ENCODE data around the gene MYL5. TPM values are rescaled to one million over a fixed set of nuclear protein-coding genes. Genes with fewer than 3 reads are reported as not detected.

MYL5 gene
- total RNA-seq, 2 experiments from 2014 or later, result 11.6 to 19.3 TPM

- peak; percentile 71 for ATAC-seq
- Mint-ChIP-seq H3K9me3 (ENCODE audit: insufficient read depth) (no peaks in the 10 kb centered on the region), H3K36me3 (ENCODE audit: low read depth) (no peaks in the 10 kb centered on the region), H3K27me3 (ENCODE audit: low read depth) (no peaks in the 10 kb centered on the region), H3K4me3 (peak overlapping the region; percentile 64), H3K4me1 (ENCODE audit: low read depth) (peaks cover 20% of the 10 kb centered on the region), H3K27ac (peak overlapping the region; percentile 74)
- CTCF ChIA-PET, result no interaction called here
- POLR2A ChIA-PET, result interaction anchor here (0.7 kb wide), 2 partner anchors 9 to 22 kb away, joined by 3 read pairs; no protein-coding TSS in a partner anchor
- peak; percentile 81 for DNase-seq
Observed at GRCh38 chr4:680928-681645, 6.7 kb downstream of the MYL5 start.

GRCh38 chr4:681736-682451, 7.6 kb downstream of the MYL5 start:
- ChIA-PET CTCF (no interaction called here), POLR2A (interaction anchor here (0.7 to 0.9 kb wide), 2 partner anchors 8 to 9 kb away, joined by 3 read pairs; partner anchors contain the start of genes ATP5ME and MYL5)
- no peak overlapping the region for H3K4me3 Mint-ChIP-seq
- H3K4me1 Mint-ChIP-seq (ENCODE audit: low read depth), result peaks cover 20% of the 10 kb centered on the region
- no peaks in the 10 kb centered on the region for H3K27me3 Mint-ChIP-seq (ENCODE audit: low read depth)
- H3K36me3 Mint-ChIP-seq (ENCODE audit: low read depth), result no peaks in the 10 kb centered on the region
- DNase-seq, result peak; percentile 62
- H3K9me3 Mint-ChIP-seq (ENCODE audit: insufficient read depth), result no peaks in the 10 kb centered on the region
- peak; percentile 21 for ATAC-seq
- H3K27ac Mint-ChIP-seq, result no peak overlapping the region

- Mint-ChIP-seq H3K27ac (no peak overlapping the region), H3K27me3 (ENCODE audit: low read depth) (peaks cover under 1% of the 10 kb centered on the region), H3K9me3 (ENCODE audit: insufficient read depth) (no peaks in the 10 kb centered on the region), H3K4me1 (ENCODE audit: low read depth) (peaks cover 20% of the 10 kb centered on the region), H3K4me3 (no peak overlapping the region), H3K36me3 (ENCODE audit: low read depth) (no peaks in the 10 kb centered on the region)
- POLR2A ChIA-PET, result interaction anchor here (0.7 to 0.9 kb wide), 2 partner anchors 8 to 10 kb away, joined by 3 read pairs; partner anchors contain the start of genes ATP5ME and MYL5
- CTCF ChIA-PET, result no interaction called here
- DNase-seq (no peak), ATAC-seq (no peak)
Observed at GRCh38 chr4:682490-683172, 8.3 kb downstream of the MYL5 start.

GRCh38 chr4:683247-683897, 9.0 kb downstream of the MYL5 start:
- peaks cover 5% of the 10 kb centered on the region for H3K27me3 Mint-ChIP-seq (ENCODE audit: low read depth)
- H3K4me3 Mint-ChIP-seq, result no peak overlapping the region
- H3K36me3 Mint-ChIP-seq (ENCODE audit: low read depth), result no peaks in the 10 kb centered on the region
- ChIA-PET POLR2A (no interaction called here), CTCF (interaction anchor here (0.5 to 2.0 kb wide), 6 partner anchors 9 to 303 kb away, joined by 3 to 9 read pairs (median 3); partner anchors contain the start of genes ATP5ME, IDUA and MYL5)
- no peak overlapping the region for H3K27ac Mint-ChIP-seq
- no peaks in the 10 kb centered on the region for H3K9me3 Mint-ChIP-seq (ENCODE audit: insufficient read depth)
- DNase-seq (no peak), ATAC-seq (no peak)
- H3K4me1 Mint-ChIP-seq (ENCODE audit: low read depth), result peaks cover 20% of the 10 kb centered on the region

GRCh38 chr4:683982-684622, 9.8 kb downstream of the MYL5 start:
- ChIA-PET CTCF (interaction anchor here (0.5 to 2.0 kb wide), 7 partner anchors 8 to 303 kb away, joined by 3 to 9 read pairs (median 3); partner anchors contain the start of genes ATP5ME, IDUA and MYL5), POLR2A (interaction anchor here (1.2 kb wide), 1 partner anchor 97 kb away, joined by 3 read pairs; no protein-coding TSS in a partner anchor)
- Mint-ChIP-seq H3K4me3 (no peak overlapping the region), H3K4me1 (ENCODE audit: low read depth) (peaks cover 20% of the 10 kb centered on the region), H3K9me3 (ENCODE audit: insufficient read depth) (no peaks in the 10 kb centered on the region), H3K27me3 (ENCODE audit: low read depth) (peaks cover 5% of the 10 kb centered on the region), H3K27ac (no peak overlapping the region), H3K36me3 (ENCODE audit: low read depth) (no peaks in the 10 kb centered on the region)
- DNase-seq, result peak; percentile 62
- ATAC-seq, result peak; percentile 21

GRCh38 chr4:684623-685327, 10.4 kb downstream of the MYL5 start:
- Mint-ChIP-seq H3K27ac (no peak overlapping the region), H3K4me3 (no peak overlapping the region), H3K27me3 (ENCODE audit: low read depth) (peaks cover 5% of the 10 kb centered on the region), H3K9me3 (ENCODE audit: insufficient read depth) (no peaks in the 10 kb centered on the region), H3K36me3 (ENCODE audit: low read depth) (no peaks in the 10 kb centered on the region), H3K4me1 (ENCODE audit: low read depth) (peaks cover 21% of the 10 kb centered on the region)
- no peak for DNase-seq
- ChIA-PET POLR2A (interaction anchor here (1.2 kb wide), 1 partner anchor 97 kb away, joined by 3 read pairs; no protein-coding TSS in a partner anchor), CTCF (interaction anchor here (1.0 to 2.0 kb wide), 2 partner anchors 11 to 12 kb away, joined by 4 to 5 read pairs; partner anchors contain the start of genes ATP5ME and MYL5)
- ATAC-seq, result no peak

- Mint-ChIP-seq H3K4me1 (ENCODE audit: low read depth) (peaks cover 18% of the 10 kb centered on the region), H3K4me3 (no peak overlapping the region), H3K36me3 (ENCODE audit: low read depth) (no peaks in the 10 kb centered on the region), H3K27ac (no peak overlapping the region), H3K9me3 (ENCODE audit: insufficient read depth) (no peaks in the 10 kb centered on the region), H3K27me3 (ENCODE audit: low read depth) (peaks cover 12% of the 10 kb centered on the region)
- DNase-seq (no peak), ATAC-seq (no peak)
- ChIA-PET POLR2A (interaction anchor here (1.2 to 2.1 kb wide), 2 partner anchors 11 to 96 kb away, joined by 3 to 6 read pairs; partner anchors contain the start of gene MYL5), CTCF (no interaction called here)
Observed at GRCh38 chr4:685679-686412, 11.5 kb downstream of the MYL5 start.

- peaks cover 17% of the 10 kb centered on the region for H3K4me1 Mint-ChIP-seq (ENCODE audit: low read depth)
- no peaks in the 10 kb centered on the region for H3K36me3 Mint-ChIP-seq (ENCODE audit: low read depth)
- ATAC-seq (no peak), DNase-seq (no peak)
- peaks cover 12% of the 10 kb centered on the region for H3K27me3 Mint-ChIP-seq (ENCODE audit: low read depth)
- ChIA-PET POLR2A (interaction anchor here (2.1 kb wide), 1 partner anchor 12 kb away, joined by 6 read pairs; the partner anchor contains the start of gene MYL5), CTCF (interaction anchor here (1.1 kb wide), 1 partner anchor 11 kb away, joined by 4 read pairs; no protein-coding TSS in a partner anchor)
- H3K4me3 Mint-ChIP-seq, result no peak overlapping the region
- no peak overlapping the region for H3K27ac Mint-ChIP-seq
- no peaks in the 10 kb centered on the region for H3K9me3 Mint-ChIP-seq (ENCODE audit: insufficient read depth)
Observed at GRCh38 chr4:686413-687040, 12.2 kb downstream of the MYL5 start.

- ChIA-PET CTCF (interaction anchor here (1.1 kb wide), 1 partner anchor 10 kb away, joined by 4 read pairs; no protein-coding TSS in a partner anchor), POLR2A (interaction anchor here (0.9 to 2.1 kb wide), 2 partner anchors 13 to 23 kb away, joined by 3 to 6 read pairs; partner anchors contain the start of gene MYL5)
- Mint-ChIP-seq H3K4me1 (ENCODE audit: low read depth) (peaks cover 15% of the 10 kb centered on the region), H3K27ac (no peak overlapping the region), H3K27me3 (ENCODE audit: low read depth) (peaks cover 12% of the 10 kb centered on the region), H3K4me3 (no peak overlapping the region), H3K36me3 (ENCODE audit: low read depth) (no peaks in the 10 kb centered on the region), H3K9me3 (ENCODE audit: insufficient read depth) (no peaks in the 10 kb centered on the region)
- no peak for DNase-seq
- no peak for ATAC-seq
Observed at GRCh38 chr4:687048-687970, 13.0 kb downstream of the MYL5 start.

Data from activated CD8-positive, alpha-beta T cell treated with anti-CD3 and anti-CD28 coated beads, Interleukin-2, amount 10 ng/mL, durations not matched to agents 7 days and 5 days (primary cell).